GM12878 (cell line): ENCODE data around the gene ARHGEF17. TPM values are rescaled to one million over a fixed set of nuclear protein-coding genes. Genes with fewer than 3 reads are reported as not detected.

Experiments used
- ETV6 ChIP-seq, 2 experiments: fragments of 450-650 bp in 1 of 2; IDR thresholded peaks in 1 of 2; conservative IDR thresholded peaks in 1 of 2; 2 replicates each; pipeline ENCODE4 v1.6.1; 2014; ENCODE audit warnings: antibody characterized with exemption in 1 of 2, borderline replicate concordance in 1 of 2, low read depth in 1 of 2, mild to moderate bottlenecking in 1 of 2, moderate library complexity in 1 of 2
- SIN3A ChIP-seq: IDR thresholded peaks from 2 replicates; pipeline ENCODE4 v1.6.1; 2012; ENCODE audit warnings: low read depth, low read length, improper control_type of control experiment
- polyA plus RNA-seq, 11 experiments: library from polyadenylated mRNA; depleted of rRNA in 4 of 11; unstranded in 6 of 11; stranded (reverse) in 5 of 11; fragments of >200 nt; fragmentation: Nextera tagmentation in 4 of 11; fragmentation: Illumina TruSeq in 1 of 11; extraction: Ambion mirVana in 4 of 11; extraction: Trizol in 1 of 11; gene quantifications; 1 replicate in 1 of 11; 2 replicates in 10 of 11; pipeline versions ENCODE4 v1.2.1 to v1.2.3, GENCODE V29; 2011 to 2016; ENCODE audit warnings: inconsistent platforms in 2 of 11, missing spikeins in 2 of 11, low read depth in 1 of 11
- total RNA-seq, 4 experiments: library from RNA; depleted of rRNA in 3 of 4; stranded (reverse); fragments of >200 nt in 3 of 4; fragmentation: Illumina TruSeq in 1 of 4; extraction: Trizol in 1 of 4; gene quantifications; 2 replicates each; pipeline versions ENCODE4 v1.2.1 to v1.2.3, GENCODE V29; 2013 to 2021
- TF ChIP-seq, protein P1 (sequence below): fragments of 450-650 bp; IDR thresholded peaks from 2 replicates; pipeline ENCODE4 v1.6.1; 2018; ENCODE audit warnings: mild to moderate bottlenecking, low read depth, moderate library complexity; ENCODE audit not compliant: partially characterized antibody
- TF ChIP-seq, protein P2 (sequence below): IDR thresholded peaks from 2 replicates; pipeline ENCODE4 v1.6.1; 2012; ENCODE audit warnings: low read depth, low read length, improper control_type of control experiment

The ARHGEF17 gene
- total and polyA plus RNA-seq, 10 of the 15 experiments (the other 5 are each of a cell fraction or from before 2014, with no cell fraction given) = 0.15 to 11.0 (median 1.7) TPM

DNA sequence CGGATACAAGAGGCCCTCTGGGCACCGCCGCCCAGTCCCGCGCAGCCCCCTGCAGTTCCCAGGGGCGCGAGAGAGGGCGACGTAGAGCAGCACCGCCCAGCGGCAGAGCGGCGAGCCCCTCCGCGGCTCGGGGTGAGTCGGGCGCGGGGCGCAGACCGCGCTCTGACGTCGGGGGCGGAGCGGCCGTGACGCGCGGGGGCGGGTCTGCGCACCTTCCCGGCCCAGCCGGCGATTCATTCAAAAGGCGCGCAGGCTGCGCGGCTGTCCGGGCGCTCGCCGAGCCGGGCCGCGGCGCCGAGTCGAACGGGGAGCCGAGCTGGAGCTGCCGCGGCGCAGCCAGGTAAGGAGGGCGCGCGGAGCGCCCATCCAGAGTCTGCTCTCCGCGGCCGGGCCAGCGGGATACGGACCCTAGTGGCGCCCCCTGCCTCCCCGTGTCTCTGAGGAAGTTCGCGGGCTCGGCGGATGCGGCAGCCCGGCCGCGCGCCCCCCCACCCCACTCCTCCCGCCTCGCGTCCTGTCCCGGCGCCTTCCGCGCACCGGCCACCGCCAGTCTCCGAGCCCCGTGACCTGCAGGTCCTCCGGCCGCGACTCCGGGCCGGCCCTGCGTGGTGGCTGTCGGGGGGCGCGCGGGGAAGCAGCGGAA lies 68.2 kb downstream of the ARHGEF17 start, which contains the start of gene RELT (continued):
- TF ChIP-seq SIN3A (peak; percentile 72; the same call in 1 of the 2 replicates), ETV6 (conservative IDR thresholded peaks at IDR 0.05 in 1 of 2, IDR thresholded peaks at IDR 0.05 in 1 of 2; ENCODE audit: borderline replicate concordance in 1 of 2, low read depth in 1 of 2) (no peak)
- TF ChIP-seq, protein P1, sequence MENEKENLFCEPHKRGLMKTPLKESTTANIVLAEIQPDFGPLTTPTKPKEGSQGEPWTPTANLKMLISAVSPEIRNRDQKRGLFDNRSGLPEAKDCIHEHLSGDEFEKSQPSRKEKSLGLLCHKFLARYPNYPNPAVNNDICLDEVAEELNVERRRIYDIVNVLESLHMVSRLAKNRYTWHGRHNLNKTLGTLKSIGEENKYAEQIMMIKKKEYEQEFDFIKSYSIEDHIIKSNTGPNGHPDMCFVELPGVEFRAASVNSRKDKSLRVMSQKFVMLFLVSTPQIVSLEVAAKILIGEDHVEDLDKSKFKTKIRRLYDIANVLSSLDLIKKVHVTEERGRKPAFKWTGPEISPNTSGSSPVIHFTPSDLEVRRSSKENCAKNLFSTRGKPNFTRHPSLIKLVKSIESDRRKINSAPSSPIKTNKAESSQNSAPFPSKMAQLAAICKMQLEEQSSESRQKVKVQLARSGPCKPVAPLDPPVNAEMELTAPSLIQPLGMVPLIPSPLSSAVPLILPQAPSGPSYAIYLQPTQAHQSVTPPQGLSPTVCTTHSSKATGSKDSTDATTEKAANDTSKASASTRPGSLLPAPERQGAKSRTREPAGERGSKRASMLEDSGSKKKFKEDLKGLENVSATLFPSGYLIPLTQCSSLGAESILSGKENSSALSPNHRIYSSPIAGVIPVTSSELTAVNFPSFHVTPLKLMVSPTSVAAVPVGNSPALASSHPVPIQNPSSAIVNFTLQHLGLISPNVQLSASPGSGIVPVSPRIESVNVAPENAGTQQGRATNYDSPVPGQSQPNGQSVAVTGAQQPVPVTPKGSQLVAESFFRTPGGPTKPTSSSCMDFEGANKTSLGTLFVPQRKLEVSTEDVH = no peak
- TF ChIP-seq, protein P2, sequence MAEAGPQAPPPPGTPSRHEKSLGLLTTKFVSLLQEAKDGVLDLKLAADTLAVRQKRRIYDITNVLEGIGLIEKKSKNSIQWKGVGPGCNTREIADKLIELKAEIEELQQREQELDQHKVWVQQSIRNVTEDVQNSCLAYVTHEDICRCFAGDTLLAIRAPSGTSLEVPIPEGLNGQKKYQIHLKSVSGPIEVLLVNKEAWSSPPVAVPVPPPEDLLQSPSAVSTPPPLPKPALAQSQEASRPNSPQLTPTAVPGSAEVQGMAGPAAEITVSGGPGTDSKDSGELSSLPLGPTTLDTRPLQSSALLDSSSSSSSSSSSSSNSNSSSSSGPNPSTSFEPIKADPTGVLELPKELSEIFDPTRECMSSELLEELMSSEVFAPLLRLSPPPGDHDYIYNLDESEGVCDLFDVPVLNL = 0 out of 2 replicates have a peak, but pooled peaks have one; percentile 58
